NCI-H1436 (cell line): ENCODE measurements around the gene CCN6.
"Not testable (repeated sequence)": the region's sequence is repeated elsewhere in the genome, so short reads cannot be mapped to it uniquely, and the experiment has no call there.

Experiments
- DNase-seq: peaks from one replicate; lab custom pipeline; 2025; lab: John Stamatoyannopoulos, UW

The CCN6 gene

DNA sequence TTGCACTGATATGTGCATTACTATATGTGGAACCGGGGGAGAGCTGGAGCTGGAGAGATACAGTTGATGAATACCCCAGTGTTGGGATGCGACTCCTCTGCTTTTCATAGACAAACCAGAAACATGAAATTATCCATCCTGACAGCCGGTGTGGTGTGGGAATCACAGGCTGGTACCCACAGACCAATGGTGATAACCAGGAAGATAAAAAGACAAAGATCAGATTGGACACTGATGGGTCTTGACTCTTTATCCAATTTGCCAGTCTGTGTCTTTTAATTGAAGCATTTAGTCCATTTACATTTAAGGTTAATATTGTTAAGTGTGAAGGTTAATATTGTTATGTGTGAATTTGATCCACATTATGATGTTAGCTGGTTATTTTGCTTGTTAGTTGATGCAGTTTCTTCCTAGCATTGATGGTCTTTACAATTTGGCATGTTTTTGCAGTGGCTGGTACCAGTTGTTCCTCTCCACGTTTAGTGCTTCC, 2.6 kb upstream of the CCN6 start:
- DNase-seq = not testable (repeated sequence)

DNA sequence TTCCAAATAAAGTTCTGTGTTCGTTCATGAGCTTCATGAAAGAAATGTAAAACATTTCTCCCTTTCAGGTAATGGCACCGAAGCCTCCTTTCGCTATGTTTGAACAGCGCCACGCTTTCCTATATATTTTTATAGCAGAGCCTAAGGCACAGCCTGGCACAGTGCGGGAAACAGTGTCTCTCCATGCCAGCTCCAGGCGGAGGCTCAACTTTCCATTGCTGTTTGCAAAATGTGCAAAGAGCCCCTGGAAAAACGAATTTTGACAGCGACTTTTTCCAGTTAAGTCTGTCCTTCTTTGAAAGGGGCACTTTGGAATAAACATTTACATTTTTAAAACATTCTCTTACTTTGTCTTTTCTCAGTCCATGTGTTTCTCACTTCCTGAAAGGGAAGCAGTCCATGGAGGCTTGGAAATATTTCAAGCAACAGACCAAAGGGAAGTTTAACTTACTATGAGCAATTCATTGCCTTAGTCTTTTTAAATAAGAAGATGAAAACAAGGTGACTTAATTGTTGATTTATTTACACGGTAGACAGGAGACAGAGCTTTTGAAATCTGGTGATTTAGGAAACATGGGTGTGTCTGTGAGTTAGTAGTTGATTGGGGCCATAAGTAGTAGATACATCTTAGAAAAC, 769 bp downstream of the CCN6 start:
- no peak for DNase-seq

DNA sequence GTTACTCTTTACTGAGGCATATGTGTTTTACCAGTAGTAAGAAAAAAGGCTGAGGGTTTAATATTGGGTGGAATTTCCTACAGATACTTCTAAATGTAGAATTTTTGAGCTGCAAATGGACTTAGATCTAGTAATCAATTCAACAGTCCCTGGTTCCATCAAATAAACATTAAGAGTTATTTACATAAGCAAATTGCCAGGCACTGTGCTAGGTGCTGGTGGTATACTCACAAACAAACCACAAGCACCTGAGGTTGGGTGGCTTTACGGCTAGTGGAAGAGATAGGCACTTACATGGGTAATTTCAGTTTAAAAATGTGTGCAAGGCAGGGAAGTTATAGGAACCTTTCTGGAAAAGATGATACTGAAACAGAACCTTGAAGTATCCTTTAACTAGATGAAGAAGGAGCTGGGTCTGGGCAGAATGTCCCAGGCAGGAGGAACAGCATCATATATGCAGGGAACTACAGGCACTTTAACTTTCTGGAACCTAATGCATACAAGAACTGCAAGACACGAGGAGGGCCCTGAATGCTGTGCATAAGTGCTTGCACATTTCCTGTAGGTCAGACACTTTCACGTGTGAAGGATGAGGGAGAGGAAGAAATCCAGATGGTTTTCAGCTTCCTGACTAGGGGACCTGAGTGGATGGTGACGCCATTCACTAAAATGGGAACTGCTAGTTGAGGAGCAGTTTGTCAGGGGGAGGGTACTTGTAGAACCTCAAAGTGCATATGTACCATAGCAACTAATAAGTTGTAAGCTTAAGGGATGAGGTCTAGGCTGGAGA, 4.5 kb downstream of the CCN6 start:
- DNase-seq = no peak

DNA sequence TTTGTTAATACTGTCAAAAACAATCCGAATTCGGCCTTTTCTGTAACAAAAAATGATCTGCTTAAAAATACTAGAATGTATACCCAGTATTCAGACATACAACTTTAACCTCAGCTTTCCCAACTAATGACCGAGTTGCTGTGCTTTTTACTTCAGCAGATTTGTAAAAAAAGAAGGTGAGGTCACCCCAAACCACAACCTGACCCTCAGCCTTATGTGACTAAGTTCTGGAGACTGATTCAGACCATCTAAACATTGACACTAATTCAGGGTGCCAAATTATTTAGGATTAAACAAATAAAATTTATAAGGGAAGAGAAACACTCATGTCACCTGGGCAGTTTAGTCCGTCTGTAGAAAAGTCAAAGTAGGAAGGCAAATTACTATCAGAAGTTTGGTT, 7.7 kb downstream of the CCN6 start:
- no peak for DNase-seq

DNA sequence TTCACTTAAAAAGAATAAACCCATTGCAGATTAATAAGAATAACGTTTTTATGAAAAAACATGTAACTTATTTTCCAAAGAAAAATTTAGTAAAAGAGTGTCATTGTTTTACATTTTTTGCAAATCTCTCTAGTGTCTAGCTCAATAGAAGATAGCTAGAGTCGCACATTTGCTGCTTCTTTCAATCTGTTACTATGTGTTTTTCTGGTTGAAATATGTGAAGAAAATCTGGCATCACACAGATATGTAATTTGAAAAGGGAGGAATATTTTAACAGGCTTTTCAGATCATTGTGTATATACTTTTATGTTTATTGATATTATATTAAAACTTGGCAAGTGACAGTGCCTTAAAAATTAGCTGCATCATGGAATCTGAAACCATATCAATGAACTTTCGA, 9.1 kb downstream of the CCN6 start:
- no peak for DNase-seq

DNA sequence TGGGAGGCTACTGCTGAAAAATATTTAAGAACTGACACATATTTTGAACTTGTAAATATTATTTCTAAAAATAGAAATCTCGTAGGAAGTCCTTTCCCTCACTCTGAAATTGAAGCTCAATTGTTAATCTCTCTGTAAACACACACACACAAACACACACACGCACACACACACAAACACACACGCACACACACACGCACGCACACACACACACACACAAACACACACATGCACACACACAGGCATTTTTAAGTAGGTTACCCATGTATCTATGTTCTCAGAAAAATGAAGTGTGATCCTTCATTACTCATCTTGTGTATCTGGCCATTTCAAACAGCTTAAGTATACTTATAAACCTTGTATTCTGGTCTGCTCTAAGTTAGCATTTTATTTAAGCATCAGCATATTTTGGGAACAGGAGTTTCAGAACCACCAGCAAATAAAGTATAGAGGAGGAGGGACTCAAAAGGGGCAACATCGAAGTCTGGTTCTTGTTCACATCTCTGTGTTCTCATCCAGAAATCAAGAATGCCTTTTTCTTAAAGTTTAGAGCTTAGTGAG, 11.6 kb downstream of the CCN6 start:
- no peak for DNase-seq

DNA sequence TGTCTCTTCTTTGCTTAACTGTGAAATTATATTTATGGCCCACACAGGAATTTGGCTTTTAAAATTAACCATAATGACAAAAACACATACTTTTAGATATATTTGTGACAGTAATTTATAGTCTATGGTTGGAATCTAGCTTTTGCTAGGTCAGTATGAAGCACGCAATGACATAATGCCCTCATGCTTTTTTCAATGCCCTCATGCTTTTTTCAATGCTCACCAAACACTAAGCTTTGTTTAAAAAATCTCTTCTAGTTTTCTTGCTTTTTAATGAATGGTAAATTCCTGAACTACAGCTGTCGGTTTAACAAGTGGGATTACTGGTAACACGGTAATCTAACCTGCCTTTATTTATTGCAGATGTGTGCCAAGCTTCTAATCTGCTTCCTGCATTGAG, 12.7 kb downstream of the CCN6 start:
- DNase-seq = no peak

DNA sequence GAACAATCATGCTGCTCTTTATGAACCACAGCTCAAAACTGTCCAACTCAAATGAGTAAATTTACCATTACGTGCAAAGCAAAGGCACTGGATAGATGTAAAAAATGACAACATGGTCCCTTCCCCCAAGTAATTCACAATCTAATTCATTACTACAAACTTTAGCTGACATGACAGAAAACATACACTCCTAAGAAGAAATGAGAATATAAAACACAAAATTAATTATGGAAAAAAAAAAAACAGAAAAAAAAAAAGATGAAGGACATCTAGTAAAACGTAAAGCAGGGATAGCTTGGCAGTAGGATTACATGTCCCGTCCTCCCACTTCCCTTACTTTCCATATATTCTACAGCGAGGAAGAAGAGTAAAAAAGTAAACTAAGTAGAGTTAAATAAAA, 27.7 kb downstream of the CCN6 start:
- DNase-seq = no peak

DNA sequence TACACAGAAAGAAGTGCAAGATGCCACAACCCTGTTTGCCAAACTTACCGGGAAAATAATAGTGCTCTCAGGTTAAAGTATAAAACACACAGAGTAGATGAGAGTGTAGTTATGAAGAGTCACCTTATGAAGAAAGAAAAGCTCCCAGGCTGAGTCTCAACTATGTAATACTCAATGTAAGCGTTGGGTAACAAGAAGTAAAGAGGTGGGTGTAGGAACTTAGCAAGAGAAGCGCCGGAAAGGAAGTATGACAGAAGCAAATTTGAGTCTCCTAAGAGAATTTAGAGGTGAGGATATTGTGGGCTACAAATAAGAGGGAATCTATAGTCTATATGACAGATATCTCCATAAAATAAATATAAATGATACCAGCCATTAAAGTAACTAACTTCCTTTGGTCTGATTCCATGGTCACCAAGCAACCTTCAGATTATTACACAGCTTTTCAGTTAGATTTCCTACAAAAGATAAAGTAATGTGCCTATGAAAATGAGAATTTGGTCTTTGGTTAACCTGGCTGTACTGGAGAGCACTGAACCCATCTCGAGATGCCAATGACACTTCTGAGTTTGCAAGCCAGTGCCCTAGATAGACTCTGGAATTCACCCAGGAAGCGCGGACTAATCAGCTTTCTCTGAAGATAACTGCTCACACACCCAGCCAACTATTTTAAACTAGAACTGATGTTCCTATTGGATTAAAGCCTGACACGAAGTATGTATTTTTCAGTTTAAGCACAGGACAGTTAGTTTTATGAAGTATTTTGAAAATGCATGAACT, 31.6 kb downstream of the CCN6 start:
- no peak for DNase-seq

DNA sequence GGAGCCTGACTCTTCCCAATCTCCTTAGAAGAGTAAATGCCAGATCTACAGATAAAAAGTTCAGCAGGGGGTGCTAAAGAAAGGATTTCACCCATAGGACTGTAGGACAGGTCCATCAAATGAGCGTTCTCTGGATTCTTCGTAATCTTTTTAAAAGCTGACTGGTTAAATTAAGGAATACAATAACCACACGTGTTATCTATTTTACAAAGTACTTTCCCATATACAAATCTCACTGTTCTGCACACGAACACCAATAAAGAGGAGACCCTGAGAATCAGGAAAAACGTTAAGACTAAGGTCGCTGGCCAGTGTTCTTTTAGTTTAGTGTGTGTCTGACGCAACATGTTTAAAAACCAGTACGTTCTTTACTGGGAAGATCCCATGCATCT, 32.8 kb downstream of the CCN6 start:
- DNase-seq = peak; percentile 16

DNA sequence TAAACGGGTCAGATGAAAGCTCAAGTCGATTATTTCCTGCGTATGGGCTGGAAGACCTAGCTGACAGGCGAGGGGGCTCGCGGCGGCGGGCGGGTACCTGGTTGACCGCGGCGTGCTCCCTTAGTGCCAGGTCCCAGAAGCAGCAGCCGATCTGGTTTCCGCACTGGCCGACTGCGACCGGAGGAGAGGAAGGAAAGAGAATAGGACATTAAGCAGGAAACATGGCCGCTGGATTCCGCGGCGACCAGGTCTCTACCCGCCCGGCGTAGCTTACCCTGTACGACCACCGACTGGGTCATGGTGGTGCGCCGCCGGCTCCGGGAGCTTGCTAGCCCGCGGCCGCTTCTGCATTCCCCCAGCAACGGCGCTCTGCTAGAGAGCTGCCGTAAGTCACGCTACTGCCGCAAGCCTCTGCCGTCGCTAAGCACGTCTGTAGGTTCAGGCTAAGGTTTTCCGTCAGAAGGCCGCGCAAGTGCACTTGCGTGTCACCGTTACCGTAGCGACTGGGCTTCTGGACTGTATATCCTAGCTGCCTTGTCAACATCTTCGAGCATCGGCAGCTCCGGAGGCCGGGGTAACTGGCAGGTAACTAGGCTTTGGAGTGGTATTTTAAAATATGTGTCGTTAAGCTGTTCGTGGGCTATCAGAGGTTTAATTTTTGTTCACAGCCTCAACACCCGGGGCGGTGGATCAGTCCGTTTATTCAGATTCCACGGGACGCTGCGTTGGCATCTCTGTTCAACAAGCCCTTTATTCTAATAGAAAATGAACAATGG, 33.4 kb downstream of the CCN6 start, which contains the start of the genes FAM229B and TUBE1:
TSS of gene FAM229B (plus strand) at position 456 of the 776 bp plus-strand sequence. CDS start 11,693 bp downstream, outside the sequence.
TSS of gene TUBE1 (minus strand) at position 347 of the 776 bp plus-strand sequence. CDS start at position 299, 48 bp downstream.
- DNase-seq = peak; percentile 92

DNA sequence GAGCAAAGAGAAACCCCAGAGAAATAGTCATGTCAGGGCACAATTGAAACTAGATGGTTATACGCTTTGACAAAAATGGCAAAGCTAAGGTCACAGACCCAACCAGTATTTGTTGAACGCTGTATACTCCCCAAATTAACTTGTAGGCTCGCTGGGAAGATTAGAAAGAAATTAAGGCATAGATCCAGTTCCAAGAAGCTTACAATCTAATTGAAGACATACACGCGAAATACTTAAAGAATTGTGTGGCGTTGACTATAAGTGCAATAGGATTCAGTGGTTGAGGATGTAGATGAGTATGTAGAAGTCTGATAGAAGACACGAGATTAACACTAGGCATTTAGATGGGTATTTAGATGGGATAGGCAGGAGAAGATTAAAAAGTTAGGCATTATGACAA, 34.0 kb downstream of the CCN6 start:
- DNase-seq = no peak

DNA sequence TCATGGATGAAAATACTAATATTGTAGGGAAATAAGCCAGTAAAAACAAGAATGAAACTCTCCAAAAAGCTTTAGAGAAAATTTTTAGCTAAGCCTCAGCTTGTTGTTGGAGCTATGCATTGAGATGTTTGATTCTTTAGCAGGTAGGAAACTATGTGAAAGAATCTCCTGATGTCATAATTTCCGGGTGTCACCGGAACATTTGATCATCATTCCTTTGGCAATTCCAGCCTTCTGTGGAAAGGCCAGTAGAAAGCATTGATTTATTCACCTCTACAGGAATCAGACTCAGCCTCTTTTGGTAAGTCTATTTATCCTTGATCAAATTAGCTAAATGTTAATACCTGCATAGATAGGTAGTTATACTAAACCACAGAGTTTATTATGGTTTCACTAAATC, 43.0 kb downstream of the CCN6 start:
- DNase-seq = no peak

DNA sequence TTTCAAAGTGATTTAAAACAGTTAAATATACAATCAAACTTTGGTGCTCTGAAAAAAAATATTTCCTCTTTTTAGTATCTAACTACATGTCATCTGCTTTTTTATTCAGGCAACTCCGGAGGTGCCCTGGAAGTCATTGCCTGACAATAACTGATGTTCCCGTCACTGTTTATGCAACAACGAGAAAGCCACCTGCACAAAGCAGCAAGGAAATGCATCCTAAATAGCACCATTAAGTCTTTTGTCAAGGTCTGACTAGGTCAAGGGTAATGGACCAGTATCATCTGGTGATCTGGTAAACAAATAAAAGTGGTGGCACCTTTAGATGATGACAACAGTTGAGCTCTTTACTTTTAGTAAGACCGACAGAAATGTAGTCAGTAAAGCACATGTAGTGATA, 46.7 kb downstream of the CCN6 start:
- no peak for DNase-seq

DNA sequence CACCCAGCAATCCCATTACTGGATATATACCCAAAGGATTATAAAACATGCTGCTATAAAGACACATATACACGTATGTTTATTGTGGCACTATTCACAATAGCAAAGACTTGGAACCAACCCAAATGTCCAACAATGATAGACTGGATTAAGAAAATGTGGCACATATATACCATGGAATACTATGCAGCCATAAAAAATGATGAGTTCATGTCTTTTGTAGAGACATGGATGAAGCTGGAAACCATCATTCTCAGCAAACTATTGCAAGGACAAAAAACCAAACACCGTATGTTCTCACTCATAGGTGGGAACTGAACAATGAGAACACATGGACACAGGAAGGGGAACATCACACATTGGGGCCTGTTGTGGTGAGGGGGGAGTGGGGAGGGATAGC, 52.1 kb downstream of the CCN6 start:
- not testable (repeated sequence) for DNase-seq

DNA sequence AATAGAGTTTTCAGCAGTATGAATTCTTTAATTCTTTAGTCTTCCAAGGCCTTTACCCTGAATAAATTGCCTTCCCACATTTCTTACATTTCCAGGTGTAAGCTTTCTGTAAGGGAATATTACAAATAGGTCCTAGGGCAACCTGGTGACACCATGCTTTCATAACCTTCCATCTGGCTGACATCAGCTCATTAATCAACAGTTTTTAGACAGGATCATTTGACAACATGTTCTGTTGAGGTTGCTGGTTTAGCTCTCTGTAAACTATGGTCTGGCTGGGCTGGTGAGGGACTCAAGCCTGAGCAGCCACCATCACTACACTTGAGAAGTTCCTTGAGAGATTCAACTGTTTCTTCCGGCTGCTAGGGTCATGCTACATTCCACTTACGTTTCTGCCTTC, 52.7 kb downstream of the CCN6 start:
- no peak for DNase-seq

DNA sequence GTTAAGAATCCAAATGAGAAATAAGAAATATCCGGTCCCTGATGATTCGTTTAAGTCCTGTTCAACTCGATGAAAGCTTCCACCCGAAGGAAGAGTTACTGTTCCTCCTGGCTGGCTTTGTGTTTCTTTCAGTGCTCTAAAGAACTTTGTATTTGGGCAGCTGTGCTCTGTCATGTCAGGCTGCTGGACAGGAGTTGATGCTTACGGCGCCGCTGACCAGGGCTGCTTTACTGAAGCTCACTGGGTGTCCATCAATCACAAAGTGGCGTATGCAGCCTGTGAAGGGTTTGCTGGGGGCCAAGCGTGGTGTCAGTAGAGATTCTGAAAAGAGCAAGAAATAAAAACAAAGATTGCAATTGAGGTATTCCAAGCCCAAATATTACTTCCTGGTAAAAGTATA, 55.4 kb downstream of the CCN6 start:
- DNase-seq = no peak

DNA sequence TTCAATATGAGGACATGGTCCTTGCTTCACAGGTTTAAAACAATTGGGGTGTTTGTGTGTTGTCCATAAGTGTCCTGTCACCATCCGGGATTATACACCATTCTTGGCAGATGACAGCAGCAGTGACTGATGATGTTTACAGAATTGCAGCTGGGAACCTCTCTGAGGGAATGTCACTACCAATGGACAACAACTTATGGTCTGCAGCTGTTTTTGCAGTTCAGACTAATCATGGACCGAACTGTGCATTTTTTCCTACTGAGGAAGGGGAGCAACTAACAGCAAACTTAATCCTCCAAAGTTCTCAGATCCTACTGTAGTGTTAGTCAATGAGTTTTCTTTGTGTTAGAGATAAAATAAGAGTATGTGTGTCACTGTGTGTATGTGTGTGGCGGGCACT, 59.5 kb downstream of the CCN6 start:
- DNase-seq = no peak

DNA sequence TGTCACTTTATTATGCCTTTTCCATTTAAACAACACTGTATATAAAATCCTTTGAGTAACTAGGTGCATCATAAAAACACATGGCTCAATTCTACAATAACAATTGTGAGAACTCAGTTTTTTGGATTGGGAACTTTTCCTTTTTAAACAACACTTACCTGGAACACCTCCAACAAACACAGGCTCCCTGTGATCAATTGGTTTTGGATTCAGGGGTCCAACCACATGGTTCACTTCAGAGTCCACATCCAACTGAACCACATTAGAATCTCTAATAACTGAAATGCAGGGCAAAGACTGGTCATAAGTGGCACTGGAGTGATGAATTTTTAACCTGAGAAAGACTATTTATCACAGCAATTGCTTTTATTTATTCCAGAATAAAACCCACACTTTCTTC, 60.0 kb downstream of the CCN6 start:
- no peak for DNase-seq

DNA sequence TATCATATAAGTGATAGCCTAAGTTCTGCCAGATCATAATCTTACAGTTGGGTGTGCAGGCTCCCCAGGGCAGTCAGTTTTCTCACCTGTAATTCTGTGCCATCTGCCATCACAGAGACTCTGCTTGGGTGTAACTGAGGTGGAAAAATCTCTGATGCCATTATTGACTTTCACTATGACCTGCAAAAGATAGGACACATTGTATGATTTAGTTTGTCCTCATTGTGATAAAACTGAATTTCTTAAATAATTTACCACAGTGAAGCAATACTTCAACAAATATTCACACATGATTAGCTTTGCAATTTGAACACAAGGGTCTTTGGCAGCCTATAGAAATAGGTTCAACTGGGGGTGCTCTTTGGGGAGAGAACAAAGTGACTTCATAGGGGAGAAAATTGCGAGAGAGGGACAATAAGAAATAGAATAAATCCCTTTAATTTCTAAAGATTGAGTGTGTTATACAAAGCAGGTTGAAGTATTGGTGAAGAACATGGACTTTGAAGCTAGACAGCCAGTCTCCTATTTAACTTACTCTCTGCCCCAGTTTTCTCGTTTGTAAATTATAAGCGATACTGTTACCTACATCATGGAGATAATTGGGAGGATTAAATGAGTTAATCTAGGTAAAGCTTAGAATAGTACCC, 60.8 kb downstream of the CCN6 start:
- DNase-seq = no peak

DNA sequence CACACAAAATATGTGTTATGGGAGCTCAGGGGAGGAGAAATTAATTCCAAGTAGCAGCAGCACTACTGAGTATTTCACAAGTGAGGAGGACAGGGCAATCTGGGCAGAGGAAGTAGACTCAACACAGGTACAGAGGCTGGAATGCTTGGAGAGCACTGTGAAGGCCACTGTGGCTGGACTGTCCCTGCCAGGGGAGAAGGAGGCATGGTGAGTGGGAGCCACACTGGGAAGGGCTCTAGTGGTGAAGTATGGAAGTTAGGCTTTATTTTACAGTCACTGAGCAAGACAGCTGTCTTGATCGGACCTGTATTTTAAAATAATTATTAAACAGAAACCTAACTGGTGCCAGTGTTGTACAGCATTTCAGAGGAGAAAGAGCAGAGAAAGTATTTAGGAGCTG, 62.3 kb downstream of the CCN6 start:
- no peak for DNase-seq
